GM12878 (cell line): ENCODE data around the gene MAGEE1. TPM values are rescaled to one million over a fixed set of nuclear protein-coding genes. Genes with fewer than 3 reads are reported as not detected.

Experiments
- ATAC-seq: fragments of 200-7000 bp; cut with Tn5 transposase; 3 replicates; pipeline ENCODE4 v1.9.1; 2020; ENCODE audit warnings: mild to moderate bottlenecking, moderate library complexity
- BruUV-seq: library from RNA; stranded (reverse); fragments of 400-500 nt; replicated peaks from 2 replicates; lab custom pipeline; 2021; lab: Mats Ljungman, UMichigan
- CTCF ChIA-PET: fragments of 300-600 bp; sonication (Branson Sonifier 250); formaldehyde crosslinking; extraction: SDS; loops from one replicate; lab custom pipeline; 2021; ENCODE audit warnings: inconsistent platforms; lab: Yijun Ruan, JAX
- POLR2A ChIA-PET: fragments of 350-600 bp; formaldehyde crosslinking; extraction: SDS; loops from one replicate; lab custom pipeline; 2021; ENCODE audit warnings: inconsistent platforms; lab: Charles Lee
- RAD21 ChIA-PET: fragments of 300-600 bp; sonication (Branson Sonifier 250); formaldehyde crosslinking; loops from one replicate; lab custom pipeline; 2023; ENCODE audit warnings: antibody characterized with exemption; ENCODE audit not compliant: unreplicated experiment; lab: Charles Lee
- SMC1A ChIA-PET: fragments of 300-600 bp; sonication (Branson Sonifier 250); formaldehyde crosslinking; loops from one replicate; lab custom pipeline; 2023; ENCODE audit not compliant: unreplicated experiment, uncharacterized antibody; lab: Charles Lee
- DNase-seq: peaks from one replicate; pipeline ENCODE4 v3.0.0-alpha.2; 2011; ENCODE audit warnings: low read depth, low spot score
- FAIRE-seq: peaks from 3 replicates; lab custom pipeline; 2011; peaks lifted over from hg19 to GRCh38; lab: Jason Lieb, UNC
- H2AFZ ChIP-seq: 2 replicates; pipeline ENCODE4 v1.6.0; 2011; ENCODE audit warnings: low read depth, low read length, control low read depth; ENCODE audit not compliant: control insufficient read depth
- H3K27ac ChIP-seq: 2 replicates; pipeline ENCODE4 v1.5.1; 2011; ENCODE audit warnings: control low read depth; ENCODE audit not compliant: control insufficient read depth, insufficient read depth
- H3K27me3 ChIP-seq, 2 experiments: replicated peaks in 1 of 2; 2 replicates each; pipeline versions ENCODE4 v1.6.0 to v1.6.1; 2011; ENCODE audit warnings: low read length in 1 of 2; ENCODE audit not compliant: control insufficient read depth in 2 of 2, insufficient read depth in 2 of 2
- H3K36me3 ChIP-seq, 2 experiments: 2 replicates each; pipeline ENCODE4 v1.5.1; 2011; ENCODE audit warnings: low read length in 1 of 2; ENCODE audit not compliant: control insufficient read depth in 2 of 2, insufficient read depth in 2 of 2
- H3K4me1 ChIP-seq: 2 replicates; pipeline ENCODE4 v1.6.1; 2011; ENCODE audit warnings: mild to moderate bottlenecking, low read length, moderate library complexity, mixed read lengths; ENCODE audit not compliant: control insufficient read depth, insufficient read depth
- H3K4me2 ChIP-seq: 2 replicates; pipeline ENCODE4 v1.6.0; 2011; ENCODE audit warnings: control low read depth; ENCODE audit not compliant: control insufficient read depth, insufficient read depth
- H3K4me3 ChIP-seq: fragments of 200-600 bp; sonication (generic); 2 replicates; pipeline ENCODE4 v1.5.1; 2016
- H3K79me2 ChIP-seq: 2 replicates; pipeline ENCODE4 v1.6.0; 2011; ENCODE audit warnings: low read length; ENCODE audit not compliant: control insufficient read depth, insufficient read depth
- H3K9ac ChIP-seq: 2 replicates; pipeline ENCODE4 v1.8.0; 2011; ENCODE audit warnings: low read length, control low read depth, mixed read lengths; ENCODE audit not compliant: control insufficient read depth, insufficient read depth
- H3K9me3 ChIP-seq: replicated peaks from 3 replicates; pipeline ENCODE4 v1.5.1; 2011; ENCODE audit warnings: mild to moderate bottlenecking, low read length; ENCODE audit not compliant: control insufficient read depth, insufficient read depth
- H4K20me1 ChIP-seq: 2 replicates; pipeline ENCODE4 v1.6.0; 2011; ENCODE audit not compliant: control insufficient read depth, insufficient read depth
- LARP7 ChIP-seq: fragments of 450-650 bp; IDR thresholded peaks from 2 replicates; pipeline ENCODE4 v1.6.1; 2017; ENCODE audit warnings: mild to moderate bottlenecking
- STAT3 ChIP-seq: IDR thresholded peaks from 2 replicates; pipeline ENCODE4 v1.6.1; 2011; ENCODE audit warnings: low read depth, low read length, improper control_type of control experiment
- ZNF687 ChIP-seq: fragments of 450-650 bp; IDR thresholded peaks from 2 replicates; pipeline ENCODE4 v1.6.1; 2017; ENCODE audit warnings: mild to moderate bottlenecking, moderate library complexity
- WGBS: methylation state at CpG from one replicate; pipeline ENCODE4 v1.1.6; 2016; ENCODE audit warnings: low lambda C conversion rate; ENCODE audit not compliant: insufficient replicate concordance, insufficient coverage; ENCODE audit errors: missing lambda C conversion rate; 5-methylcytosine and 5-hydroxymethylcytosine counted together
- in situ Hi-C: fragments of 300-500 bp; cut with MboI; formaldehyde crosslinking; loops from 9 replicates; pipeline ENCODE4 v1.14.3; 2018; ENCODE audit warnings: mixed read lengths
- intact Hi-C: fragments of 100-400 bp; cut with micrococcal nuclease; formaldehyde crosslinking; loops from one replicate; pipeline ENCODE4 v1.14.2; 2022; ENCODE audit not compliant: unreplicated experiment
- polyA plus RNA-seq, 11 experiments: library from polyadenylated mRNA; depleted of rRNA in 4 of 11; unstranded in 6 of 11; stranded (reverse) in 5 of 11; fragments of >200 nt; fragmentation: Nextera tagmentation in 4 of 11; fragmentation: Illumina TruSeq in 1 of 11; extraction: Ambion mirVana in 4 of 11; extraction: Trizol in 1 of 11; gene quantifications; 1 replicate in 1 of 11; 2 replicates in 10 of 11; pipeline versions ENCODE4 v1.2.1 to v1.2.3, GENCODE V29; 2011 to 2016; ENCODE audit warnings: inconsistent platforms in 2 of 11, missing spikeins in 2 of 11, low read depth in 1 of 11
- total RNA-seq, 4 experiments: library from RNA; depleted of rRNA in 3 of 4; stranded (reverse); fragments of >200 nt in 3 of 4; fragmentation: Illumina TruSeq in 1 of 4; extraction: Trizol in 1 of 4; gene quantifications; 2 replicates each; pipeline versions ENCODE4 v1.2.1 to v1.2.3, GENCODE V29; 2013 to 2021

Gene MAGEE1
- total and polyA plus RNA-seq, 10 of the 15 experiments (the other 5 are each of a cell fraction or from before 2014, with no cell fraction given), result 0.07 to 4.8 (median 1.0) TPM

GRCh38 chrX:76433219-76433618 lies 5.7 kb downstream of the MAGEE1 start:
- Histone ChIP-seq H3K79me2 (no peaks in the 10 kb centered on the region), H3K27ac (no peak overlapping the region), H3K9me3 (no peaks in the 10 kb centered on the region; the same call in 2 of the 3 replicates), H3K4me3 (no peak overlapping the region), H3K9ac (no peak overlapping the region), H3K27me3 (no peaks in the 10 kb centered on the region), H4K20me1 (no peaks in the 10 kb centered on the region), H2AFZ (no peak overlapping the region), H3K36me3 (no peaks in the 10 kb centered on the region), H3K4me1 (no peaks in the 10 kb centered on the region), H3K4me2 (no peak overlapping the region)
- FAIRE-seq (no peak), ATAC-seq (no peak), DNase-seq (no peak)
- ChIA-PET RAD21 (no interaction called here), SMC1A (no interaction called here), CTCF (interaction anchor here (1.5 kb wide), 1 partner anchor 22 kb away, joined by 5 read pairs; no protein-coding TSS in a partner anchor), POLR2A (no interaction called here)
- in situ Hi-C loops (no loop called here), intact Hi-C loops (no loop called here)
- WGBS, result 70% methylated on average over 1 of the region's 1 CpG
- BruUV-seq, result no TSS peak
- TF ChIP-seq ZNF687, result no peak
- no peak for TF ChIP-seq STAT3
- no peak for TF ChIP-seq LARP7
